GM12874 (cell line): ENCODE measurements around the gene MOB3A.

Source experiments
- CTCF ChIP-seq: IDR thresholded peaks from 2 replicates; pipeline ENCODE4 v1.5.1; 2011; ENCODE audit warnings: low read depth, mild to moderate bottlenecking, control low read depth, low read length, moderate library complexity; ENCODE audit not compliant: insufficient read depth

MOB3A gene

GRCh38 chr19:2043961-2044708 lies 52.0 kb downstream of the MOB3A start:
- no peak for TF ChIP-seq CTCF

GRCh38 chr19:2043251-2043641 lies 52.9 kb downstream of the MOB3A start:
- no peak for TF ChIP-seq CTCF

- no peak for TF ChIP-seq CTCF
Measured at GRCh38 chr19:2042485-2043250, 53.5 kb downstream of the MOB3A start.

DNA sequence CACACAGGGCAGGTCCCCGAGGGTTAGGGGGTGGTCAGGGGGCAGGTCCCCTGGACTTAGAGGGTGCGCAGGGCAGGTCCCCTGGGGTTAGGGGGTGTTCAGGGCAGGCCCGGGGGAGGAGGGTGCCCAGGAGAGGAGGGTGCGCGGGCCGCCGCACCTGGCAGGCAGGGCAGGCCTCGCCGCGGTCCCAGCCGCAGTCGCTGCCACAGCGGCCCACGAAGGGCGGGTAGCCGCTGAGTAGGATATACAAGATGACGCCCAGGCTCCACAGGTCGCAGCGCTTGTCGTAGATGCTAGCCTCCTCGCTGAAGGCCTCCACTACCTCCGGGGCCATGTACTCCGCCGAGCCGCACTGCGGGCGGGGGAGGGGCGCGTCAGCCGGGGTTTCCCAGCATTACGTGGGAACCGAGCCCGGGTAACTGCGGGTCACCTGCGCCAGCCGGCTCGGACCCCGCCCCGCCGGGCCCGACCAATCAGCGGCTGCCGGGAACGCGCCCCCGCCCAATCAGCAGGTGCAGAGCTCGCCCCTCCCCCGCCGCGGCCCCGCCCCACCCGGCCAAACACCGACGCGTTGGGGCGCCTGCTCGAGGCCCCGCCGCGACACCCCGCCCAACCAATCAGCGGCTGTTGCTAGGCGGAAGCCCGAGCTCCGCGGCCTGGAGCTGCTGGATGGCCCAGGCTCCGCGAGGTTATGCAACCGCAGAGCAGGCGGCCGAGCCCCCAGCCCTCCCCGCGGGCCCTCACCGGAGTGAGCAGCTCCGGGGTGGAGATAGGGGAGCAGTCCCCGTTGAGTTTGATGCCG lies 54.2 kb downstream of the MOB3A start:
- no peak for TF ChIP-seq CTCF

- no peak for TF ChIP-seq CTCF
Measured at GRCh38 chr19:2041433-2041682, 54.8 kb downstream of the MOB3A start.

DNA sequence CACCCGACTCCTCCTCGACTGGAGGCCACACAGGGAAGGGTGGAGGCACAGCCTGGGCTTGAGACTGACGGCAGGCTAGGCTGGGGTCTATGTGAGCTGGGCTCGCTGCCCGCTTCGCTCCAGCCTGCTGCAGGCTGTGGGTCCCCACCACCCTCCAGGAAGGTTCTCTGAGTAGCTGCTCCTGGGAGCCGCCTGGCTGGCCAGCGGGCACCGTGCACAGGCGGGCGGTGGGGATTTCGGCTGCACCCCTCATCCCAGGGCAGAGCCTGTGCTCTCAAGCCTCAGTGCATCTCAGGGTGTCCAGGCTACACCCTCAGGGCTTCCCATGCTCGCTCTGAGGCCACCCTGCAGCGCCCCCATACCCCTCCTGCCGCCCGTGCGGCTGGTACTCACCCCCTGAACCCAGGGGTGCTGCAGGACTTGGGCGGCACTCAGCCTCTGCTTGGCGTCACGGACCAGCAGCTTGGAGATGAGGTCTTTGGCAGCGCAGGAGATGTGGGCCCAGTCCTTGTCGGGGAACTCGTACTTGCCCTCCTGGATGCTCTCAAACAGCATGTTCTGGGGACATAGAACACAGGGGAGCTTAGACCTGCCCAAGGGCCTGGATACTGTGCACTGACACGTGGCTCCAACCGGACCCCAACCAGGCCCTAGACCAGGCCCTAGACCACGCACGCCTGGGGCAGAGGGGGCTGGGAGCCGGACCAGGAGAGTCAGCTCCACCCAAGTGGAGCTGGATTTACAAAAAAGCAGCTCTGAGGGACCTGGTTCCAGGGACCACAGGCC lies 55.3 kb downstream of the MOB3A start:
- TF ChIP-seq CTCF = no peak
